Activated CD8-positive, alpha-beta memory T cell treated with anti-CD3 and anti-CD28 coated beads, Interleukin-2, amount 50 U/mL, for 24 hours (primary cell): ENCODE results near the gene OS9.

Experiments
- DNase-seq: peaks from one replicate; pipeline ENCODE4 v3.0.0-alpha.2; 2020; ENCODE audit errors: extremely low read depth

OS9 gene

DNA sequence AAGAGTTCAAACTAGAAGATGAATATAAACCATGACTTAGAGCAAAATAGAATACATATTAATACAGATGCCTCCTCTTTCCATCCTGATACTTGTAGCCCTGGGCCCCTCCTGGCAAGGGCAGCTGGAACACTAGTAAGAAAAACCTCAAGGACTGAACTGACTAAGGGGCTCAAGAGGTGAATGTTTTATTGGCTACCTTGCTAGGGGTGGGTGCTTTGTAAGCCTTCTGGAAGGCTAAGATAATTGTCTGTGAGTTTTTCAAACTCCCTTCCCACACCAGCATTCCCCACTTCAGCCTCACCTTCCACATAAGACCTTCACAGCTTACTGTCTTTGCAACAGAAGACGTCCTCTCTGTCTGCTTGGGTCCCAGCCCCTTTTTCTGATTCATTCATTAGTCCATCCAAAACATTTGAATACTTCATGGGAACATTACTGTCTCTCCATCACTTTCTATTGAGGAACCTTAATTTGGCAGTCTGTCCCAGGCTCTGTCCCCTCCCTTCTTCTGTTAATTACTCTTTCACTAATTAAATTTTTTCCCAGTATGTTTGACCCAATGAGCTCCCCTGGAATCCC is 59.9 kb downstream of the OS9 start:
- no peak for DNase-seq

DNA sequence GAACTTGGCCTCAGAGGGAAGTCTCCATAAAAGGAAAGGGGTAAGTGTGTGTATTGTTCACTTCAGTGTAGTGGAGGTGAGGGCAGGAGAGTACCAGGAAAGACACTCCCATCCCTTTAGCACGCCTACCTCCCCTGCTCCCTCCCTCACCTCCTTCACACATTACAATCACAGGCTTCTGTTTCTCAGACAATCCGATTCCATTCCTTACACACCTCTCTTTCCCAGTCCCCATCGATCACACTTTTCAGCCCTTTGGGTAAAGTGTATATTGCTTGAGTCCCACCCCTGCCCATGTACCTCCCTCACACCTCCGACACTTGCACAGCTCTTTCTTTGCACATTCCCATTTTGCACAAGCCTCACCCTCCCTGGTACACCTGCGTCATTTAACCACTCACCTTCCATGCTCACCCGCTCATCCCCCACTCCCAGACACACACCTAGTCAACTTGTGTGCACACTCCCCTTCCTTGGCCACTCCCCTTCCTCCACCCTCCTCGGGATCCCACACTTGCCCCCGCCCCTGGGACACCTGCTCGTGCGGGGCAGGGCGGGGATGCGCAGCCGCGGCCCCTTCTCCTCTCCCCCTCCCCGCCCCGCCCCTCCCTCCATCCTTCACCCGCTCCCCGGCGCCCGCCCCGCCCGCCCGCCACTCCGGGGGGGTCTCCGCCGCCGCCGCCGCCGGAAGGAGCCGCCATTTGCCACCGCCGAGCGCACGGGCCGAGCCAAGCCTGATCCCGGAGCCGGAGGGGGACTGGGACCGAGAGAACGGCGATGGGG is 60.7 kb downstream of the OS9 start, which contains the start of gene MARCHF9:
MARCHF9 (plus strand) TSS at position 693 of the 783 bp plus-strand sequence. CDS start 426 bp downstream, outside the sequence.
- DNase-seq, result no peak

DNA sequence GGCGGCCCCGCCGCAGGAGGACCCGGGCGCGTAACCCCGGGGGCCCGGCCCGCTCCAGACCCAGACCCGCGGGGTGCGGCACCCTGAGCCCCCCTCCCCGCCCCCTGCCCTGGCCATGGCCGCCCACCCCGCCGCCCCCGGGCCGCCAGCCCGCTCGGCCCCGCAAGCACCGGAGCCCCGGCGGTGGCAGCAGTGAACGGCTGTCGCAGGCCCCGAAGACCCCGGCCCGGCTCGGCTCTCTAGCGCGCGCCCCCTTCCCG is 61.2 kb downstream of the OS9 start:
- no peak for DNase-seq

DNA sequence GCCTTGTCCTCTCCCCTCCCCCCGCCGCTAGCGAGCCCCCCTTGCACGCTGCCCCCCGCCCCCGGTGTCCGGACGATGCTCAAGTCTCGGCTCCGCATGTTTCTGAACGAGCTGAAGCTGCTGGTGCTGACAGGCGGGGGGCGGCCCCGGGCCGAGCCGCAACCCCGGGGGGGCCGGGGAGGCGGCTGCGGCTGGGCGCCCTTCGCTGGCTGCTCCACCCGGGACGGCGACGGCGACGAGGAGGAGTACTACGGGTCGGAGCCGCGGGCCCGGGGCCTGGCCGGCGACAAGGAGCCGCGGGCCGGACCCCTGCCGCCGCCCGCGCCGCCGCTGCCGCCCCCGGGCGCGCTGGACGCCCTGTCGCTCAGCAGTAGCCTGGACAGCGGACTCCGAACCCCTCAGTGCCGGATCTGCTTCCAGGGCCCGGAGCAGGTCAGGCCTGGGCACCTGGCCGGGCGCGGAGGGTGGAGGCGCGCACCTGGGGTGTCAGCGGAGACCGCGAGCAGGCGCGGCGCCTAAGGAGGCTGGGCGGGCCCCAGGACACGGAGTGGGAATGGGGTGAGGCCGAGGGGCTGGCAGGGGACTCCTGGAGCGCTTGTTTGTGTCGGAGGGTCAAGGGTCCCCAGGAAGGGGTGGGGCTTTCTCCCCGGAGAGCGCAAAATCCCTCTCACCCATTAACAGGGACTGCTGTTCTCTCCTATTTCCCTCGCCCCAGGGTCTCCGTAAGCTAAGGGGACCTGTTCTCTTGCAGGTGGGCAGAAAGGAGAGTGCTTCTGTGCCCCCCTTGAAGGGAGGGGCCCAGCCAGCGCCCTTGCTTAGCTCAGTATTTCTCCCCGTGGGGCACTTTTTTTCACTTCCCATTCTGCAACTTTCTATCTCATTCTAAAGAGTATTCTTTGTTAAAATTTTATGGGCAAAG is 61.8 kb downstream of the OS9 start:
- DNase-seq, result no peak

- DNase-seq, result no peak
Observed at GRCh38 chr12:57756406-57757341, 62.7 kb downstream of the OS9 start.

DNA sequence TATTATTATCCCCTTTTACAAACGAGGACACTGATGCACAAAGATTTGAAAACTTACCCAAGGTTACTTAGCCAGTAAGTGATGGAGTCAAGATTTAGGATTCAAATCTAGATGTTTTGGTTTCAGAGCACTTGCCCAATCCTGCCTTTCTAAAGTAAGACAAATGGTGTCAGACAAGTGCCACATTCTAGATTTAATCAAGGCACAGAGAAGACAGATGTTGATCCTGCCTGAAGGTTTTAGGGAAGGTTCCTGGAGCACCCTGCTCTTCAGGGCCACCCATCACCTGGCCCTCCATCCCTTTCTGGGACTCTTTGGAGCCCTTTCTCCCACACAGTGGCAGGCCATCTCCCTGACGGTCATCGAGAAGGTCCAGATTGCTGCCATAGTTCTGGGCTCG is 63.8 kb downstream of the OS9 start:
- DNase-seq, result no peak

GRCh38 chr12:57758552-57759359 is 64.8 kb downstream of the OS9 start:
- DNase-seq, result no peak

- no peak for DNase-seq
Observed at GRCh38 chr12:57759360-57759980, 65.5 kb downstream of the OS9 start.

GRCh38 chr12:57760347-57760982 is 66.5 kb downstream of the OS9 start:
- DNase-seq, result no peak

DNA sequence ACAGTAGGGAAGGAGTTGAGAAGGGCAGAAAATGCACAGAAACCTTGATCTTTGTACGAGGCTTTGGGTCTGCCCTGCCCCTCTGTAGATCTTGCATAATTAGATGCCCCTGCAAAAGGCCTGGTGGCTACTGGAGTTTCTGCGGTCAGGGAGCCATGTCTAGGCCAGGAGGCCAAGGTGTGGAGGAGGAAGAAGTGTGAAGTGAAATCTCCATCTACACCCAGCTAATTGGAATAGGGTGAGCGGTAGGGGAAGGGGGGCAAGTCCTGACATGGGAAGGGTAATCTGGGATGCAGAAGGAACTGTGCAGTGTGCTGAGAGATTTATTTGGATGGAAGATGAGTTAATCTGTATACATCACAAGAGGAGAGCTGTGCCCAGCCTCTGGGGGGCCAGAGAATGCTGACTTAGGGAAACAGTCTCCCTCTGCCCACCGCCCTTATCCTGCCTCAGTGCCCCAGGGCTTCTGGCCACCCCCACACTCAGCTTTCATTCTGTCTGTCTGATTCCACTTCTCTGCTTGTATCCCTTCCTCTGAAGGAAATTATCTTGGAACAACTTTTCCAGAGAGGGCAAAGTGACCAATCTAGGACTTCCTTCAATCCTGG is 67.6 kb downstream of the OS9 start:
- no peak for DNase-seq

DNA sequence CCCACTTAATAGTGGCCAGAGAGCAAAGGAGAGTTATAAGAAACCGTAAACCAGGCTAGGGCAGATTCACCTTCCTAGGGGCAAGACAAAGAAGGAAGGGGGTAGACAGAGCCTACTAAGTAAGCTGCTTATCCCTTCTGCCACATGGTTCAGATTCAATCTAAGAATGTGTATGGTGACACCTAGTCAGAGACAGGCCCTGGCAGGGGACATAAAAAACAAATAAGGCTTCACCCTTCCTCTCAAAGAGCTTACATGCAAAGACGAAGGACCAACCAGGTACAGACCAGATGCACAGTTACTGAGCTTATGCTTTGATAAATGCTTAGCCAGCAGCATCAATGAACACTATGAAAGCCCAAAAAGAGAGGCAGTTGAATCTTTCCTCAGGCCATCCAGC is 68.5 kb downstream of the OS9 start:
- DNase-seq, result no peak

- no peak for DNase-seq
Observed at GRCh38 chr12:57763881-57764661, 70.1 kb downstream of the OS9 start.

GRCh38 chr12:57764662-57765002 is 70.7 kb downstream of the OS9 start:
- no peak for DNase-seq

DNA sequence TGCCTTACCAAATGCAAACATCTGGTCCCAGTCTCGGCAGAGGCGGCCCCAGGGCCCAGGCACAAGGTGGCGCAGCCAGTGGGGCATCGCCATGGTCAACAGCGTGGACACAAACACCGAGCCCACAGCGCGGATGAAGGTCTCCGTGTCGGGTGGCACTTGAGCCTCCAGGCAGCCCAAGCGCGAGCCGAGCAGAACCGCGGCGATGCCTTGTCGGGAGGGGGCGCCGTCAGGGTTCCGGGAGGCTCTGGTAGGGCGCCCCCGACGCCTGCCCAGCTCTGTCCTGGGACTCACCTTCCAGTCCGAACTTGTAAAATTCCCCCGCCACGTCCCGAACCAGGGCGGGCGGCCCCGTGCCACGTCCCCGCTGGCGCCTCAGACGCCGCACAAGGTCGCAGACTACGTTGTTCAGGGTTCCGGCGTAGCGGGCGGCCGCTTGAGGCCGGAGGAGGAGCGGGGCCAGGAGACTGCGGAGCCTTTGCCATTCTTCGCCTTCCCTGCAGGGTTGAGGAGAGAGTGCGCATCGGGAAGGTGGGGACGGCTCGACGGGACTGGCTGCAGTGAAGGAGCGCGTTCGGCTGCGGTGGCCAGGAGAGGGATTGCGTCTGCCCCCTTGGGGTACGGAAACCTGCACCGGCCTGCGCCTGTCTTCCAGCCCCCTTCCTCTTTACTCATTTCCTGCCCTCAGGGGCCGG is 71.2 kb downstream of the OS9 start:
- no peak for DNase-seq

GRCh38 chr12:57765698-57766463 is 71.9 kb downstream of the OS9 start:
- no peak for DNase-seq

- no peak for DNase-seq
Observed at GRCh38 chr12:57766464-57767304, 72.8 kb downstream of the OS9 start, which contains the start of gene CYP27B1. Gene CYP27B1 (minus strand): TSS chr12:57767078. CDS start chr12:57767041, 37 bp downstream.
